ENCODE data around the gene RPN2. TPM values are rescaled to one million over a fixed set of nuclear protein-coding genes. Genes with fewer than 3 reads are reported as not detected.
A peak's percentile ranks its signal among the peaks of the same experiment; 100 is the strongest.

The RPN2 gene
- total RNA-seq, 6 experiments from 2014 or later = 261 to 304 (median 270) TPM

DNA sequence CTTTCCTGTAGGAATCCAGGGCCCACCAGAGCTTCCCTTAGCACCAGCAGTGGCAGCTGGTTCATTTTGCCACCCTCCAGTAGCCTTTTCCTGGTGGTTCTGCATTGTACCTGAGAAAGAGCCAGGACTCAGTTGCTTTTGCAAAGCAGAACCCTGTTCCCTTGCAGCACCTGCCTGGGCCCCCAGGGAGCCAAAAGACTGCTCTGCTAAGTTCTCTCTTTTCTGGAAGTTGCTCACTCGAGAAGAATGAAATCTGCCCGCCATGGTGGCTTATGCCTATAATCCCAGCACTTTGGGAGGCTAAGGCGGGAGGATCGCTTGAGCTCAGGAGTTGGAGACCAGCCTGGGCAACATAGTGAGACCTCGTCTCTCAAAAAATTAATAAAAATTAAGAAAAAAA lies 58.5 kb downstream of the RPN2 start:
- no peak for DNase-seq
- Mint-ChIP-seq H3K9me3 (no peaks in the 10 kb centered on the region), H3K36me3 (ENCODE audit: low read depth) (peaks cover 27% of the 10 kb centered on the region), H3K27me3 (ENCODE audit: insufficient read depth) (no peaks in the 10 kb centered on the region), H3K27ac (no peak overlapping the region), H3K4me3 (no peak overlapping the region), H3K4me1 (ENCODE audit: low read depth) (no peaks in the 10 kb centered on the region)
- TF ChIP-seq, protein P1, sequence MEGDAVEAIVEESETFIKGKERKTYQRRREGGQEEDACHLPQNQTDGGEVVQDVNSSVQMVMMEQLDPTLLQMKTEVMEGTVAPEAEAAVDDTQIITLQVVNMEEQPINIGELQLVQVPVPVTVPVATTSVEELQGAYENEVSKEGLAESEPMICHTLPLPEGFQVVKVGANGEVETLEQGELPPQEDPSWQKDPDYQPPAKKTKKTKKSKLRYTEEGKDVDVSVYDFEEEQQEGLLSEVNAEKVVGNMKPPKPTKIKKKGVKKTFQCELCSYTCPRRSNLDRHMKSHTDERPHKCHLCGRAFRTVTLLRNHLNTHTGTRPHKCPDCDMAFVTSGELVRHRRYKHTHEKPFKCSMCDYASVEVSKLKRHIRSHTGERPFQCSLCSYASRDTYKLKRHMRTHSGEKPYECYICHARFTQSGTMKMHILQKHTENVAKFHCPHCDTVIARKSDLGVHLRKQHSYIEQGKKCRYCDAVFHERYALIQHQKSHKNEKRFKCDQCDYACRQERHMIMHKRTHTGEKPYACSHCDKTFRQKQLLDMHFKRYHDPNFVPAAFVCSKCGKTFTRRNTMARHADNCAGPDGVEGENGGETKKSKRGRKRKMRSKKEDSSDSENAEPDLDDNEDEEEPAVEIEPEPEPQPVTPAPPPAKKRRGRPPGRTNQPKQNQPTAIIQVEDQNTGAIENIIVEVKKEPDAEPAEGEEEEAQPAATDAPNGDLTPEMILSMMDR (IDR thresholded peaks at IDR 0.05) = no peak

- Mint-ChIP-seq H3K36me3 (ENCODE audit: low read depth) (peaks cover 28% of the 10 kb centered on the region), H3K27me3 (ENCODE audit: insufficient read depth) (no peaks in the 10 kb centered on the region), H3K27ac (no peak overlapping the region), H3K4me1 (ENCODE audit: low read depth) (no peaks in the 10 kb centered on the region), H3K4me3 (no peak overlapping the region), H3K9me3 (no peaks in the 10 kb centered on the region)
- no peak for DNase-seq
- TF ChIP-seq, protein P1 (IDR thresholded peaks at IDR 0.05) = no peak
Observed at GRCh38 chr20:37238426-37238825, 59.3 kb downstream of the RPN2 start.

DNA sequence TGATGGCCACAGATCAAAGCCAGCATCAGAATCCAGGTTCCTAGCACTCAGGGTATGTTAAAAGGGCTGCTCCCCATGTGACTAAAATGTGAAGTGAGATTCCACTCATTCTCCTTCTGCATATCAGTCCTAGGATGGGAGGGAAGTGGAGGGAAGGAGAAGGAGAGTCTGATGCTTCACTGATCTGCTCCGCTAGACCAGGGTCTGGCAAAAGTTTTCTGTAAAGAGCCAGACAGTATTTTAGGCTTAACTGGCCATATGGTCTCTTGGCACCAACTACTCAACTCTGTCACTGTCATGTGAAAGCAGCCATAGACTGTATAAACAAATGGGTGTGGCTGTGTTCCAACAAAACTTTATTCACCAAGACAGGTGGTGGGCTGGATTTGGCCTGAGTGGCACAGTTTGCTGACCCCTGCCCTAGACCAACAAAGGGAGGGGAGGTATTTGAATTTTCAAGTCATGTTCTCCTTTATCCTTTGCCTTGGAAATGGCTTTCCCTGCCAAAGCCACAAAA lies 59.9 kb downstream of the RPN2 start:
- no peak for DNase-seq
- peaks cover 31% of the 10 kb centered on the region for H3K36me3 Mint-ChIP-seq (ENCODE audit: low read depth)
- H3K4me1 Mint-ChIP-seq (ENCODE audit: low read depth) = no peaks in the 10 kb centered on the region
- H3K27me3 Mint-ChIP-seq (ENCODE audit: insufficient read depth) = no peaks in the 10 kb centered on the region
- TF ChIP-seq, protein P1 (IDR thresholded peaks at IDR 0.05) = no peak
- H3K27ac Mint-ChIP-seq = no peak overlapping the region
- no peak overlapping the region for H3K4me3 Mint-ChIP-seq
- H3K9me3 Mint-ChIP-seq = no peaks in the 10 kb centered on the region

GRCh38 chr20:37240337-37241067 lies 61.4 kb downstream of the RPN2 start:
- H3K27me3 Mint-ChIP-seq (ENCODE audit: insufficient read depth) = no peaks in the 10 kb centered on the region
- no peak overlapping the region for H3K4me3 Mint-ChIP-seq
- H3K36me3 Mint-ChIP-seq (ENCODE audit: low read depth) = peaks cover 31% of the 10 kb centered on the region
- no peak for DNase-seq
- peak overlapping the region; percentile 7; the same call in 1 of the 2 replicates for H3K27ac Mint-ChIP-seq
- no peaks in the 10 kb centered on the region for H3K4me1 Mint-ChIP-seq (ENCODE audit: low read depth)
- TF ChIP-seq, protein P1 (IDR thresholded peaks at IDR 0.05) = no peak
- no peaks in the 10 kb centered on the region for H3K9me3 Mint-ChIP-seq

DNA sequence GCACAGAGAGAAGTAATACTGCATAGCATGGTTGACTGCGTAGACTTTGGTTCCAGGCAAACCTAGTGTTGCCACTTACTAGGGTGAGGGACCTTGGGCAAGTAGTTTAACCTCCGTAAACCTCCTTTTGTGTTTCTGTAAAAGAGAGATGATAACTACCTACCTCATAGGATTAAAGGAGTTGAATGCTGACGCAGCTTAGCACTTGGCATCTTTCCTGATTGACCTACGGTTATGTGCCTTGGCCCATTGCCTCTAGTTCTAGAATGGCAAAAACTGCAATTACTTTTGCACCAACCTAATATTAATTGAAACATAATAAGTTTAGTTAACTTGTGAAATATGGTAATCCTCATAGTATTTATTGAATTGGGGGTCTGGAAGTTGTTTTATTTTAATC lies 63.4 kb downstream of the RPN2 start:
- H3K9me3 Mint-ChIP-seq = no peaks in the 10 kb centered on the region
- no peak for DNase-seq
- no peak overlapping the region for H3K4me3 Mint-ChIP-seq
- TF ChIP-seq, protein P1 (IDR thresholded peaks at IDR 0.05) = no peak
- no peaks in the 10 kb centered on the region for H3K4me1 Mint-ChIP-seq (ENCODE audit: low read depth)
- H3K27ac Mint-ChIP-seq = no peak overlapping the region
- no peaks in the 10 kb centered on the region; the same call in 1 of the 2 replicates for H3K27me3 Mint-ChIP-seq (ENCODE audit: insufficient read depth)
- H3K36me3 Mint-ChIP-seq (ENCODE audit: low read depth) = peaks cover 24% of the 10 kb centered on the region; the same call in 1 of the 2 replicates
